ENCODE data around the gene GLB1L2. TPM values are rescaled to one million over a fixed set of nuclear protein-coding genes. Genes with fewer than 3 reads are reported as not detected.
A peak's percentile ranks its signal among the peaks of the same experiment; 100 is the strongest.

GLB1L2 gene
- total and polyA plus RNA-seq, 8 donors = 4.2 to 10.1 (median 6.9) TPM

- Histone ChIP-seq H3K4me1 (no peaks in the 10 kb centered on the region), H3K4me3 (no peak overlapping the region), H3K27me3 (no peaks in the 10 kb centered on the region), H3K36me3 (no peaks in the 10 kb centered on the region), H3K9me3 (no peaks in the 10 kb centered on the region), H3K27ac (no peak overlapping the region)
- no peak for TF ChIP-seq CTCF (IDR thresholded peaks at IDR 0.05)
- WGBS, 2 donors = 79 to 87% methylated on average over 18 of the region's 18 CpGs
- peak in 1 of 6 donors; percentile 9 for DNase-seq
- ATAC-seq = no peak
- no peak for FAIRE-seq
- intact Hi-C loops (cut with DNase I) = no loop called here
These were observed 44.5 kb downstream of the GLB1L2 start for GRCh38 chr11:134376150-134376921.

GRCh38 chr11:134377876-134378275, 46.1 kb downstream of the GLB1L2 start:
- H3K4me3 ChIP-seq = no peak overlapping the region
- TF ChIP-seq CTCF (IDR thresholded peaks at IDR 0.05) = no peak
- ATAC-seq (no peak), DNase-seq (peak in 1 of 6 donors; percentile 33), FAIRE-seq (no peak)
- H3K27ac ChIP-seq = no peak overlapping the region
- intact Hi-C loops (cut with DNase I) = no loop called here
- H3K9me3 ChIP-seq = no peaks in the 10 kb centered on the region
- no peaks in the 10 kb centered on the region for H3K36me3 ChIP-seq
- H3K4me1 ChIP-seq = no peaks in the 10 kb centered on the region
- 87 to 90% methylated on average over 11 to 14 of the region's 14 CpGs for WGBS, 2 donors
- no peaks in the 10 kb centered on the region for H3K27me3 ChIP-seq

GRCh38 chr11:134379241-134379640, 47.5 kb downstream of the GLB1L2 start:
- DNase-seq = peak in 1 of 6 donors; percentile 20
- Histone ChIP-seq H3K27ac (no peak overlapping the region), H3K27me3 (no peaks in the 10 kb centered on the region), H3K9me3 (no peaks in the 10 kb centered on the region), H3K36me3 (no peaks in the 10 kb centered on the region), H3K4me1 (no peaks in the 10 kb centered on the region), H3K4me3 (no peak overlapping the region)
- no peak for FAIRE-seq
- no peak for TF ChIP-seq CTCF (IDR thresholded peaks at IDR 0.05)
- intact Hi-C loops (cut with DNase I) = no loop called here
- ATAC-seq = no peak
- 83 to 90% methylated on average over 2 of the region's 2 CpGs for WGBS, 2 donors

GRCh38 chr11:134380229-134380628, 48.4 kb downstream of the GLB1L2 start:
- DNase-seq = peak in 1 of 6 donors; percentile 42
- H3K36me3 ChIP-seq = no peaks in the 10 kb centered on the region
- no peaks in the 10 kb centered on the region for H3K9me3 ChIP-seq
- H3K27ac ChIP-seq = no peak overlapping the region
- ATAC-seq = no peak
- intact Hi-C loops (cut with DNase I) = no loop called here
- WGBS, 2 donors = 58 to 87% methylated on average over 11 to 12 of the region's 12 CpGs
- no peaks in the 10 kb centered on the region for H3K4me1 ChIP-seq
- H3K4me3 ChIP-seq = no peak overlapping the region
- no peak for FAIRE-seq
- no peak for TF ChIP-seq CTCF (IDR thresholded peaks at IDR 0.05)
- no peaks in the 10 kb centered on the region for H3K27me3 ChIP-seq

- H3K4me1 ChIP-seq = no peaks in the 10 kb centered on the region
- no peak overlapping the region for H3K4me3 ChIP-seq
- TF ChIP-seq CTCF (IDR thresholded peaks at IDR 0.05) = no peak
- intact Hi-C loops (cut with DNase I) = no loop called here
- no peaks in the 10 kb centered on the region for H3K9me3 ChIP-seq
- no peaks in the 10 kb centered on the region for H3K27me3 ChIP-seq
- 44 to 59% methylated on average over 4 of the region's 4 CpGs for WGBS, 2 donors
- ATAC-seq (no peak), DNase-seq (no peak), FAIRE-seq (no peak)
- no peak overlapping the region for H3K27ac ChIP-seq
- no peaks in the 10 kb centered on the region for H3K36me3 ChIP-seq
These were observed 49.0 kb downstream of the GLB1L2 start for GRCh38 chr11:134380785-134381184.

All from pancreas (tissue), 10 donors.